DOHH2 (cell line): ENCODE results near the gene REST.

Experiments used
- CTCF ChIP-seq: fragments of 200-600 bp; sonication (generic); IDR thresholded peaks from one replicate; pipeline ENCODE4 v1.5.1; 2014; ENCODE audit warnings: antibody characterized with exemption, mild to moderate bottlenecking, low read depth, low read length; ENCODE audit not compliant: poor library complexity, severe bottlenecking
- EZH2phosphoT487 ChIP-seq: fragments of 200-600 bp; sonication (generic); IDR thresholded peaks from 2 replicates; pipeline ENCODE4 v1.6.1; 2017; ENCODE audit warnings: borderline replicate concordance, mild to moderate bottlenecking, antibody characterized with exemption, low read length, moderate library complexity, mixed read lengths

GRCh38 chr4:56981795-56982201 lies 74.1 kb downstream of the REST start:
- TF ChIP-seq CTCF (no peak), EZH2phosphoT487 (no peak)
